HCT116 (cell line): Measurements from ENCODE around the gene CEP112. TPM values are rescaled to one million over a fixed set of nuclear protein-coding genes. Genes with fewer than 3 reads are reported as not detected.

ENCODE experiments used
- ATAC-seq: fragments of 200-7000 bp; cut with Tn5 transposase; 2 replicates; pipeline ENCODE4 v1.9.1; 2020; ENCODE audit warnings: mild to moderate bottlenecking, moderate library complexity
- BruUV-seq: library from RNA; stranded (reverse); fragments of 400-500 nt; replicated peaks from 2 replicates; lab custom pipeline; 2021; lab: Mats Ljungman, UMichigan
- CTCF ChIA-PET: fragments of 300-600 bp; sonication (Branson Sonifier 250); formaldehyde crosslinking; loops from one replicate; lab custom pipeline; 2021; ENCODE audit warnings: antibody characterized with exemption; lab: Charles Lee
- POLR2A ChIA-PET: fragments of 300-600, 350-600 bp; sonication (Branson Sonifier 250); formaldehyde crosslinking; loops from one replicate; lab custom pipeline; 2021; ENCODE audit warnings: antibody characterized with exemption; lab: Charles Lee
- RAD21 ChIA-PET, 2 experiments: fragments of 300-600 bp; sonication (Branson Sonifier 250); formaldehyde crosslinking; loops; one replicate each; lab custom pipeline; 2023; ENCODE audit warnings: low total read pairs in 2 of 2; ENCODE audit not compliant: uncharacterized antibody in 2 of 2, unreplicated experiment in 2 of 2, low non-redundant PET in 1 of 2; lab: Charles Lee
- DNase-seq: peaks from one replicate; pipeline ENCODE4 v3.0.0-alpha.2; 2010; ENCODE audit warnings: low read depth, low spot score
- H2AFZ ChIP-seq: fragments of 200-600 bp; shearing (Covaris generic), sonication (generic); 2 replicates; pipeline ENCODE4 v1.6.1; 2017; ENCODE audit warnings: low read depth, mixed run types, mixed read lengths, antibody characterized with exemption, low read length; ENCODE audit not compliant: poor library complexity, severe bottlenecking
- H3K27ac ChIP-seq: 2 replicates; pipeline ENCODE4 v1.5.1; 2012; ENCODE audit warnings: low read depth, low read length
- H3K27me3 ChIP-seq: fragments of 200-600 bp; sonication (generic); 2 replicates; pipeline ENCODE4 v1.6.1; 2016; ENCODE audit warnings: mixed run types, low read length, mixed read lengths; ENCODE audit not compliant: insufficient read depth
- H3K36me3 ChIP-seq, 2 experiments: fragments of 200-500 bp in 1 of 2; fragments of 200-600 bp in 1 of 2; sonication (Bioruptor generic) in 1 of 2; sonication (generic) in 1 of 2; 2 replicates each; pipeline versions ENCODE4 v1.5.1 to v1.6.1; 2014 to 2016; ENCODE audit warnings: low read length in 2 of 2, inconsistent platforms in 1 of 2, mixed read lengths in 1 of 2, mixed run types in 1 of 2; ENCODE audit not compliant: insufficient read depth in 2 of 2, control insufficient read depth in 1 of 2
- H3K4me1 ChIP-seq, 2 experiments: fragments of 200-600 bp in 1 of 2; sonication (generic) in 1 of 2; 2 replicates each; pipeline versions ENCODE4 v1.5.1 to v1.6.1; 2012 to 2017; ENCODE audit warnings: low read length in 2 of 2, inconsistent platforms in 1 of 2, mild to moderate bottlenecking in 1 of 2, mixed read lengths in 1 of 2, mixed run types in 1 of 2, moderate library complexity in 1 of 2; ENCODE audit not compliant: insufficient read depth in 2 of 2, control insufficient read depth in 1 of 2
- H3K4me2 ChIP-seq: fragments of 200-600 bp; sonication (generic); 2 replicates; pipeline ENCODE4 v1.6.1; 2017; ENCODE audit warnings: mixed run types, low read length, mixed read lengths
- H3K4me3 ChIP-seq, 2 experiments: fragments of 200-600 bp in 1 of 2; sonication (generic) in 1 of 2; replicated peaks in 1 of 2; 2 replicates each; pipeline ENCODE4 v1.5.1; 2011 to 2016; ENCODE audit warnings: low read length in 2 of 2, control low read depth in 1 of 2, low read depth in 1 of 2, mild to moderate bottlenecking in 1 of 2, mixed read lengths in 1 of 2, mixed run types in 1 of 2
- H3K79me2 ChIP-seq: fragments of 200-600 bp; sonication (generic); 2 replicates; pipeline ENCODE4 v1.6.1; 2017; ENCODE audit warnings: mild to moderate bottlenecking, mixed run types, low read length, moderate library complexity, mixed read lengths; ENCODE audit not compliant: insufficient read depth
- H3K9ac ChIP-seq: fragments of 200-600 bp; sonication (generic); 2 replicates; pipeline ENCODE4 v1.6.1; 2016; ENCODE audit warnings: low read length, mixed read lengths
- H3K9me2 ChIP-seq: fragments of 200-600 bp; sonication (generic), shearing (Covaris generic); 2 replicates; pipeline ENCODE4 v1.6.1; 2017; ENCODE audit warnings: mixed run types, mild to moderate bottlenecking, moderate library complexity; ENCODE audit not compliant: insufficient read depth
- H3K9me3 ChIP-seq, 2 experiments: fragments of 200-500 bp in 1 of 2; fragments of 200-600 bp in 1 of 2; sonication (Bioruptor generic) in 1 of 2; sonication (generic) in 1 of 2; 2 replicates each; pipeline ENCODE4 v1.6.1; 2014 to 2017; ENCODE audit warnings: low read length in 2 of 2, mixed read lengths in 2 of 2, inconsistent platforms in 1 of 2, low read depth in 1 of 2, mild to moderate bottlenecking in 1 of 2, mixed run types in 1 of 2, moderate library complexity in 1 of 2; ENCODE audit not compliant: control insufficient read depth in 1 of 2, insufficient read depth in 1 of 2
- H4K20me1 ChIP-seq: fragments of 200-600 bp; sonication (generic), shearing (Covaris generic); 2 replicates; pipeline ENCODE4 v1.6.1; 2017; ENCODE audit warnings: mixed run types, mild to moderate bottlenecking, moderate library complexity; ENCODE audit not compliant: insufficient read depth
- ATF3 ChIP-seq: IDR thresholded peaks from 2 replicates; pipeline ENCODE4 v1.6.1; 2012
- CEBPB ChIP-seq: IDR thresholded peaks from 2 replicates; pipeline ENCODE4 v1.6.1; 2012; ENCODE audit warnings: low read depth
- CTCF ChIP-seq, 3 experiments: fragments of 200-600 bp in 1 of 3; sonication (generic) in 1 of 3; IDR thresholded peaks in 2 of 3; conservative IDR thresholded peaks in 1 of 3; 2 replicates each; pipeline ENCODE4 v1.5.1; 2012 to 2017; ENCODE audit warnings: low read depth in 2 of 3, low read length in 2 of 3, antibody characterized with exemption in 1 of 3, borderline replicate concordance in 1 of 3, control low read depth in 1 of 3, mild to moderate bottlenecking in 1 of 3, mixed read lengths in 1 of 3, mixed run types in 1 of 3, moderate library complexity in 1 of 3; ENCODE audit not compliant: insufficient read depth in 1 of 3
- EGR1 ChIP-seq: IDR thresholded peaks from 2 replicates; pipeline ENCODE4 v1.6.1; 2012; ENCODE audit warnings: low read depth
- ELF1 ChIP-seq: IDR thresholded peaks from 2 replicates; pipeline ENCODE4 v1.6.1; 2012; ENCODE audit warnings: low read depth, borderline replicate concordance
- FOSL1 ChIP-seq: IDR thresholded peaks from 2 replicates; pipeline ENCODE4 v1.6.1; 2012; ENCODE audit warnings: low read depth
- MAX ChIP-seq: IDR thresholded peaks from 2 replicates; pipeline ENCODE4 v1.6.1; 2012
- POLR2A ChIP-seq: IDR thresholded peaks from 2 replicates; pipeline ENCODE4 v1.7.0; 2011; ENCODE audit warnings: borderline replicate concordance; ENCODE audit not compliant: insufficient read depth, insufficient read length; ENCODE audit errors: extremely low read depth
- POLR2AphosphoS5 ChIP-seq: IDR thresholded peaks from 2 replicates; pipeline ENCODE4 v1.6.1; 2011; ENCODE audit warnings: mild to moderate bottlenecking, low read depth, low read length, moderate library complexity
- RAD21 ChIP-seq: IDR thresholded peaks from 2 replicates; pipeline ENCODE4 v1.6.1; 2012; ENCODE audit warnings: low read depth, mild to moderate bottlenecking
- REST ChIP-seq: IDR thresholded peaks from 2 replicates; pipeline ENCODE4 v1.6.1; 2012; ENCODE audit warnings: low read depth
- SIN3A ChIP-seq: IDR thresholded peaks from 2 replicates; pipeline ENCODE4 v1.6.1; 2012; ENCODE audit warnings: low read depth
- TCF7L2 ChIP-seq: IDR thresholded peaks from 2 replicates; pipeline ENCODE4 v1.7.0; 2011; ENCODE audit warnings: borderline replicate concordance, inconsistent platforms; ENCODE audit not compliant: insufficient read depth, insufficient read length; ENCODE audit errors: extremely low read depth
- YY1 ChIP-seq: IDR thresholded peaks from 2 replicates; pipeline ENCODE4 v1.6.1; 2011; ENCODE audit warnings: low read length, low read depth, moderate library complexity, mild to moderate bottlenecking; ENCODE audit not compliant: insufficient replicate concordance; ENCODE audit errors: extremely low read depth
- intact Hi-C: fragments of 100-400 bp; cut with micrococcal nuclease; formaldehyde crosslinking; loops from 2 replicates; pipeline ENCODE4 v1.10.0; 2022
- total RNA-seq: library from RNA; stranded (reverse); gene quantifications from one replicate; pipeline ENCODE4 v1.2.1, GENCODE V29; 2021; ENCODE audit not compliant: unreplicated experiment

CEP112 gene
- total RNA-seq, 1 experiment from 2014 or later, result 10.9 TPM

- Histone ChIP-seq H3K4me1 (no peaks in the 10 kb centered on the region), H4K20me1 (no peaks in the 10 kb centered on the region), H3K27me3 (peaks cover 4% of the 10 kb centered on the region), H3K4me2 (no peak overlapping the region), H3K4me3 (no peak overlapping the region), H2AFZ (no peak overlapping the region), H3K36me3 (no peaks in the 10 kb centered on the region), H3K27ac (no peak overlapping the region), H3K79me2 (no peaks in the 10 kb centered on the region), H3K9ac (no peak overlapping the region), H3K9me3 (no peaks in the 10 kb centered on the region), H3K9me2 (no peaks in the 10 kb centered on the region)
- intact Hi-C loops, result no loop called here
- DNase-seq (no peak), ATAC-seq (no peak)
- CTCF ChIA-PET, result no interaction called here
- BruUV-seq, result no TSS peak
- RAD21 ChIA-PET, result no interaction called here
- no peak for TF ChIP-seq POLR2AphosphoS5
- no peak for TF ChIP-seq MAX
- TF ChIP-seq CEBPB, result no peak
- TF ChIP-seq ATF3, result no peak
- no peak for TF ChIP-seq TCF7L2
- no peak for TF ChIP-seq EGR1
- TF ChIP-seq SIN3A, result no peak
- no peak for TF ChIP-seq CTCF (IDR thresholded peaks at IDR 0.05 in 2 of 3, conservative IDR thresholded peaks at IDR 0.05 in 1 of 3; ENCODE audit: borderline replicate concordance in 1 of 3, insufficient read depth in 1 of 3, low read depth in 2 of 3, low read length in 2 of 3)
- TF ChIP-seq RAD21, result no peak
- no peak for TF ChIP-seq YY1
- no peak for TF ChIP-seq REST
- TF ChIP-seq ELF1, result no peak
- no peak for TF ChIP-seq POLR2A
- TF ChIP-seq FOSL1, result no peak
- POLR2A ChIA-PET, result interaction anchor here (0.8 kb wide), 1 partner anchor 14 kb away, joined by 3 read pairs; no protein-coding TSS in a partner anchor
These were observed 23.1 kb upstream of the CEP112 start for GRCh38 chr17:66214884-66215528.
